Activated T-cell treated with anti-CD3 and anti-CD28 coated beads for 24 hours (primary cell): ENCODE data around the gene OR2G2.

ENCODE experiments used
- DNase-seq: peaks from one replicate; pipeline ENCODE4 v3.0.0-alpha.2; 2020; ENCODE audit warnings: low read depth

The OR2G2 gene, protein sequence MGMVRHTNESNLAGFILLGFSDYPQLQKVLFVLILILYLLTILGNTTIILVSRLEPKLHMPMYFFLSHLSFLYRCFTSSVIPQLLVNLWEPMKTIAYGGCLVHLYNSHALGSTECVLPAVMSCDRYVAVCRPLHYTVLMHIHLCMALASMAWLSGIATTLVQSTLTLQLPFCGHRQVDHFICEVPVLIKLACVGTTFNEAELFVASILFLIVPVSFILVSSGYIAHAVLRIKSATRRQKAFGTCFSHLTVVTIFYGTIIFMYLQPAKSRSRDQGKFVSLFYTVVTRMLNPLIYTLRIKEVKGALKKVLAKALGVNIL

GRCh38 chr1:247588060-247588459, at the start of gene OR2G2:
OR2G2 (plus strand) TSS chr1:247588360; CDS start chr1:247588360, 0 bp downstream.
- no peak for DNase-seq

GRCh38 chr1:247538561-247538960, 49.6 kb upstream of the OR2G2 start:
- DNase-seq: no peak

- DNase-seq: no peak
Observed at GRCh38 chr1:247539215-247539614, 48.9 kb upstream of the OR2G2 start.

GRCh38 chr1:247540581-247540980, 47.6 kb upstream of the OR2G2 start:
- no peak for DNase-seq

DNA sequence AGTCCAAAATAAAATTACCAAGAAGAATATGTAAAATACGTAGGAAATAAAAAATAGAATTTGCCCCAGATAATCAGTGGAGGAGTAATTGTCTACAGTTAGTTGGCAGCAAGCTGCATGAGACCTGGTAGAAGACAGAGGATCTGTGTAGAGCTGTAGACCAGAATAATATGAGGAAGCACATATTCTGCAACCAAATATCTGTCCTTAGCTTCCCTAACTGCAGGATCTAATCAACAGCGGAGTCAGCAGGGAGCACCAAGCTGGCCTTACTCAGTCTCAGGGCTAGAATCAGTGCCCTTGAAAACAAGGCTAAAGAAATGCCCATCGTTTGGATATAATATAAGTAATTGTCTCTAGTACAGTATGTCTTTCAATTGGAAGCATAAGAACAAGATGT, 45.3 kb upstream of the OR2G2 start:
- no peak for DNase-seq

GRCh38 chr1:247548092-247548491, 40.1 kb upstream of the OR2G2 start:
- DNase-seq: no peak

DNA sequence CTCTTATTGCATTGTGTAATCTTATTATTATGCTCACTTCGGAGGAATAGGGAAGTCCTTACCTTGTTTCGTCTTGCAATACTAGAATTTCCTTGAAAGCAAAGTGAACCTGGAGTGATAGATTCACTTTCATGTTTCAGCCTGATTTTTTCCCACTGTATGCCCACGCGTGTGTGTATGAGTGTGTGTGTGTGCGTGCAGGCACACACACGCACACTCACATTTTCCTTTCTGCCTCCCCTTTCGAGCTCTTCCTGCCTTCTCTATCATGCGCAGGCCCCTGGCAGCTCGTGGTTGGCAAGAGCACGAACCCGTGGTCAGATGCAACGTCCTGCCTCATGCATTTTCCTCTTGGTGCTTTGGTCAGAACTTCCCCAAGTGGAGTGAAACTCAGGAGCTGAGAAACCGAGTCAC, 39.4 kb upstream of the OR2G2 start, which contains the start of gene GCSAML:
Gene GCSAML (plus strand): TSS at position 366 of the 414 bp plus-strand sequence. CDS start 58 bp downstream, outside the sequence.
- DNase-seq: peak; percentile 7

- DNase-seq: no peak
Observed at GRCh38 chr1:247551721-247552120, 36.4 kb upstream of the OR2G2 start.

- DNase-seq: no peak
Observed at GRCh38 chr1:247552231-247552630, 35.9 kb upstream of the OR2G2 start.

DNA sequence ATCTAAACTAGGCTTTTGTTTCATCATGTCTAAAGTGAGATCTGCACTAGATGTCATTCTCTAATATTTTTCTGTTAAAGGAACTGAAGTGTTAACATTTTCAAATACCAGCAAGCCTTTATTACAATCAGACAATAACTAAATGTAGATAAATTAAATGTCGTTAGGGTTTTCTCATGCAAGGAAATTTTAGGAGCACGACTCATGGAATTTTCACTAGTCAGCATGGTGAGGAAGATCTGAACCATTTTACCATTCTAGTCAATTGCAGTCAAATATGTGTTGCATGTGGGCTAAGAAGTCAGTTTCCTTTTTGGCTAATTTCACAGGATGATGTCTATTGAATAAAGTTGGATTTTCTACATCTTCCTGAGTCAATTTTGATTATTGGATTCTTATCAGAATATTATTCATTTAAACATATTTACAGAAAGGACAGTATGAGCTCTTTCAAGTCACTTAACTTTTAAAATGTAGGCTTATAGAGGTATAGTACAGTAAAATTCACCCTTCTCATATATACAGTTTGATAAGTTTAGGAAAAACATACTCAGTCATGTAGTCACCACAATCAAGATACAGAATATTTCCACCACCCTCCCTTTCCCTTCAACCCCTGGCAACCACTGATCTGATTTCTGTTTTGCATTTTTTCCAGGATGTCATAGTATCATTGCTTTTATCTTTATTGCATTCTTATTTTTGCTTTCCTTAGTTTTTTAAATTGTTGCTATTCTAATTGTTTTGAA, 30.1 kb upstream of the OR2G2 start:
- no peak for DNase-seq

GRCh38 chr1:247561711-247562110, 26.4 kb upstream of the OR2G2 start:
- no peak for DNase-seq

- DNase-seq: no peak
Observed at GRCh38 chr1:247562198-247562597, 26.0 kb upstream of the OR2G2 start.

- DNase-seq: no peak
Observed at GRCh38 chr1:247574236-247574635, 13.9 kb upstream of the OR2G2 start.

GRCh38 chr1:247574664-247575063, 13.5 kb upstream of the OR2G2 start:
- DNase-seq: no peak

DNA sequence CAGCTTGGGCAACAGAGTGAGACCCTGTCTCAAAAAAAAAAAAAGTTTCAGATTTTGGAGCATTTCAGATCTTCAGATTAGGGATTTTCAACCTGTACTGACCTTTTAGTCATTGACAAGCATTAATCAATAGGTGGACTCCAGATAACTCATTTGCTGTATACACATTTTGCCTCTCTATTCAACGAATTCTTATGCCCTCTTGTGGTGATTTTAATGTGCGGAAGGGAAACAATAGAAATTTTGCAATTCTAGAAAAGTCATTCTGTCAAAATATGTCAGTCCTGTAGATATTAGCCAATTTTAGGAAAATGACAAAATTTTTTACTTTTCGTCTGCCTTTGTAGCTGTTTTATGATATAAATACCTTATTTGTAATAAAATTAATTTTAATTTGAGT, 11.6 kb upstream of the OR2G2 start:
- DNase-seq: no peak

GRCh38 chr1:247578946-247579460, 9.2 kb upstream of the OR2G2 start:
- DNase-seq: no peak

DNA sequence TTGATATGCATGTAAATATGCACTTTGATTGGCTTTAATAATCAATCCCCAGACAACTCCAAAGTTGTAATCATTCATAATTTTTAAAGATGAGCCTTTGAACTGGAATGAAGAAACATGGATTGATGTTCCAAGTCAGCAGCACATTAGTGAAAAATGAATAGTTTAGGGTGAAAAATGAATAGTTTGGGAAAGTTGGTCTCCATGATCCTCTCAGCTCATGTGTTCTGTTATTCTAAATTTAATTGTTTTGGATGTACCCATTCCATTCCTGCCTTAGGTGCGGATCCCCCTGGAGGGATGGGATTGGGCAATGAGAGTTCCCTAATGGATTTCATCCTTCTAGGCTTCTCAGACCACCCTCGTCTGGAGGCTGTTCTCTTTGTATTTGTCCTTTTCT, 17.1 kb downstream of the OR2G2 start, which contains the start of gene OR2G3:
Gene OR2G3 (plus strand): TSS at position 301 of the 400 bp plus-strand sequence. CDS start 0 bp downstream, at position 301.
- no peak for DNase-seq

DNA sequence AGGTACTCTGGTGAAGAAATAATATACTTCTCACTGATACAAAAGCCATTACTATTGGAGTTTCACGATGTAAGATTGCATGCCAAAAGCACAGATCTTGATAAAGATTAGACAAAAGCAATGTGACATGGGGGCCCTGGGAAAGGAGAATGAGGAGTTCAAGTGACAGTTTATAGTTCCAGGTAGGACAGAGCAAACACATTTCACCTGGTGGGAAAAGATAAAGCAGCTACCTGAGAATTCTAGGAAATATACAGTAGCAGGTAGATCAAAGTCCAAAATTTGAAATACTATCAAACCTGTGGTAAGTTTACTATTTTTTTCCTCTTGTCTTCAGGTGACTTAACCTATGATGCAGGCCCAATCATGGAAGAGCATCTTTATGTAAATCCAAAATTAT, 25.2 kb downstream of the OR2G2 start:
- DNase-seq: no peak

DNA sequence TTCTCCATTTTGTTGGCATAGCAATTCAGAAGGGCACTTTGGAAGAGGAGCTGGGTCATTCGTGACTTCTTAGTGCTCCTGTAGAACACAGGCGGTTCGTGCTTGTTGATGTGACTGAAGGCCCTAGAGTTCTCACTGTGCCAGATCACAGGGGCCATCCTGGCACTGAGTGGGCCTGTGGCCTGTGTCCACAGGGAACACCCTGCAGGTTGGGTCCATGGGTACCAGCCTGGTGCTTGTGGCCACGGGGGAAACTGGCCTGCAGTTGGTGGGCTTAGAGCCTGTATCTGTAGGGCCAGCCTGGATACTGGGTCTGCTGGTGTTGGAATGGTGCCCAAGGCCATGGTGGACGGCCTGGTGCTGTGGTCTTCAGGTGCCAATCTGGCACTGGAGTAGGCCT, 26.5 kb downstream of the OR2G2 start:
- no peak for DNase-seq

GRCh38 chr1:247627951-247628350, 39.8 kb downstream of the OR2G2 start:
- DNase-seq: no peak

DNA sequence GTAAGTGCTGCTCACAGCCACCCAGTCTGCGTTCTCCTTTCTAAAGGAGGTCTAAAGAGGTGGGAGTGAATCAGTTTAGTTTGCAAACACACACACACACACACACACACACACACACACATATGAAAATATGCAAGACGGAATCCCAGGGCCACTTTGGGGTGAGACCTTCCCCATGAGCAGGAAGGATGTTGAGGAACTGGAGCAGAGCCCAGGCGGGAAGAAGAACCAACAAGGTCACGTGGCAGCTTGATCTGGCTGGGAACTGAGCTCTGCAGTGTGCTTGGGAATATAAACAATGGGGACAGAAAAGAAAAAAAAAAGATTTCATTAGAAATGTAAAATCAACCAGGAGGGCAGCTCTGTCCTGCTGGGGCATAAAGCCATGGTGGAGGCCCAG, 49.9 kb downstream of the OR2G2 start:
- DNase-seq: no peak

DNA sequence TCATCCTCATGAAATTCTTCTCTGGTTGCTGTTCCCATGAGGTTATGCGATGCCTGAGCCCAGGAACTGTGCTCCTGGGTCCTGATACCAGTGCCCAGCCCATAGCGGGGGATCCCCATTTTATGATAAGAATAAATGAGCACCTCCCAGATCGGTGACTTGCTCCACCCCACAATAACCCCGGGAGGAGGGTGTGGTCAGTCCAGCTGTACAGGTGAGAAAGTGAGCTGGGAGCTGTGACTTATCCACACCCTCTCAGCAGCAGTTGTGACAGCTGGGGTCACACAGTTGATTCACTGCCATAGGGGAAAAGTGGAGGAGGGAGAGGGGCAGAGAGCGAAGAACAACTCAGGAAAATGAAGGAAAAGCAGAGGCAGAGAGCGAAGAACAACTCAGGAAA, 50.6 kb downstream of the OR2G2 start:
- DNase-seq: no peak
